HepG2 (cell line): ENCODE measurements around the gene XPC. TPM values are rescaled to one million over a fixed set of nuclear protein-coding genes. Genes with fewer than 3 reads are reported as not detected.

Experiments
- ATAC-seq: fragments of 200-7000 bp; cut with Tn5 transposase; 3 replicates; pipeline ENCODE4 v1.9.1; 2020; ENCODE audit warnings: mild to moderate bottlenecking, moderate library complexity
- BruUV-seq: library from RNA; stranded (reverse); fragments of 400-500 nt; replicated peaks from 2 replicates; lab custom pipeline; 2021; lab: Mats Ljungman, UMichigan
- CTCF ChIA-PET: fragments of 300-600 bp; formaldehyde crosslinking; extraction: SDS; loops from one replicate; lab custom pipeline; 2021; ENCODE audit warnings: low total read pairs, inconsistent platforms, low intra/inter-chr PET ratio; lab: Yijun Ruan, JAX
- POLR2A ChIA-PET: fragments of 350-600 bp; sonication (Branson Sonifier 250); formaldehyde crosslinking; loops from one replicate; lab custom pipeline; 2020; ENCODE audit warnings: antibody characterized with exemption, inconsistent platforms; lab: Yijun Ruan, JAX
- DNase-seq: peaks from one replicate; pipeline ENCODE4 v3.0.0-alpha.2; 2015; ENCODE audit warnings: low spot score
- FAIRE-seq: peaks from 3 replicates; lab custom pipeline; 2011; peaks lifted over from hg19 to GRCh38; lab: Jason Lieb, UNC
- H2AFZ ChIP-seq: one replicate; pipeline ENCODE4 v1.6.1; 2011; ENCODE audit warnings: low read length, inconsistent platforms
- H3K27ac ChIP-seq: fragments of 300-600 bp; 3 replicates; pipeline ENCODE4 v1.8.0; 2011; ENCODE audit warnings: mixed run types, mild to moderate bottlenecking, mixed read lengths, low read length, inconsistent platforms; ENCODE audit not compliant: insufficient read depth; ENCODE audit errors: extremely low read length
- H3K27me3 ChIP-seq, 2 experiments: fragments of 200-600 bp in 1 of 2; 2 replicates in 1 of 2; 3 replicates in 1 of 2; pipeline versions ENCODE4 v1.6.0 to v1.8.0; 2011; ENCODE audit warnings: low read length in 2 of 2, mild to moderate bottlenecking in 2 of 2, moderate library complexity in 2 of 2, inconsistent platforms in 1 of 2; ENCODE audit not compliant: insufficient read depth in 2 of 2, control insufficient read depth in 1 of 2
- H3K36me3 ChIP-seq, 2 experiments: fragments of 200-600 bp in 1 of 2; replicated peaks in 1 of 2; 2 replicates in 1 of 2; 3 replicates in 1 of 2; pipeline versions ENCODE4 v1.5.1 to v1.8.0; 2011; ENCODE audit warnings: low read length in 2 of 2, inconsistent platforms in 1 of 2; ENCODE audit not compliant: insufficient read depth in 2 of 2, control insufficient read depth in 1 of 2
- H3K4me1 ChIP-seq: 2 replicates; pipeline ENCODE4 v1.5.1; 2012; ENCODE audit warnings: low read length, inconsistent platforms; ENCODE audit not compliant: insufficient read depth
- H3K4me2 ChIP-seq: 2 replicates; pipeline ENCODE4 v1.6.0; 2011; ENCODE audit warnings: low read depth, low read length, inconsistent platforms
- H3K4me3 ChIP-seq, 3 experiments: fragments of 200-600 bp in 1 of 3; sonication (generic), shearing (Covaris generic) in 1 of 3; replicated peaks in 1 of 3; 2 replicates each; pipeline ENCODE4 v1.5.1; 2011 to 2016; ENCODE audit warnings: low read length in 3 of 3, inconsistent platforms in 2 of 3, low read depth in 2 of 3, mild to moderate bottlenecking in 2 of 3, control low read depth in 1 of 3, mixed read lengths in 1 of 3; ENCODE audit not compliant: insufficient read depth in 1 of 3
- H3K79me2 ChIP-seq: one replicate; pipeline ENCODE4 v1.6.1; 2011; ENCODE audit warnings: low read length, inconsistent platforms; ENCODE audit not compliant: insufficient read depth
- H3K9ac ChIP-seq: 2 replicates; pipeline ENCODE4 v1.6.0; 2011; ENCODE audit warnings: mild to moderate bottlenecking, low read depth, low read length, inconsistent platforms; ENCODE audit not compliant: insufficient read depth
- H3K9me3 ChIP-seq: 2 replicates; pipeline ENCODE4 v1.5.1; 2012; ENCODE audit warnings: mild to moderate bottlenecking, low read length
- H4K20me1 ChIP-seq: 2 replicates; pipeline ENCODE4 v1.6.0; 2011; ENCODE audit warnings: inconsistent platforms, mild to moderate bottlenecking, low read length, moderate library complexity; ENCODE audit not compliant: insufficient read depth
- AHR ChIP-seq: IDR thresholded peaks from 2 replicates; pipeline ENCODE4 v1.6.1; 2018; ENCODE audit warnings: missing genetic modification reagents, missing compliant biosample characterization
- ATAD3A ChIP-seq: sonication (generic); formaldehyde crosslinking; IDR thresholded peaks from 2 replicates; pipeline ENCODE4 v1.4.0; 2020; ENCODE audit warnings: missing genetic modification reagents
- CCAR2 ChIP-seq: fragments of 200-400 bp; formaldehyde crosslinking; optimal IDR thresholded peaks from 2 replicates; pipeline ENCODE3; 2018; ENCODE audit warnings: low read depth, mild to moderate bottlenecking, low read length, moderate library complexity
- ETV5 ChIP-seq: IDR thresholded peaks from 2 replicates; pipeline ENCODE4 v1.6.1; 2018; ENCODE audit warnings: missing biosample characterization, missing genetic modification reagents, inconsistent platforms, borderline replicate concordance
- HOXD1 ChIP-seq: sonication (generic); formaldehyde crosslinking; IDR thresholded peaks from 2 replicates; pipeline ENCODE4 v1.5.0; 2020; ENCODE audit warnings: missing genetic modification reagents
- KLF6 ChIP-seq: IDR thresholded peaks from 2 replicates; pipeline ENCODE4 v1.8.0; 2016; ENCODE audit warnings: missing biosample characterization, missing genetic modification reagents
- POLR2AphosphoS5 ChIP-seq: IDR thresholded peaks from 2 replicates; pipeline ENCODE4 v1.6.1; 2012; ENCODE audit warnings: low read depth, low read length
- SNRNP70 ChIP-seq: fragments of 200-400 bp; formaldehyde crosslinking; IDR thresholded peaks from 2 replicates; pipeline ENCODE4 v1.6.1; 2017; ENCODE audit warnings: mild to moderate bottlenecking, low read depth, low read length, moderate library complexity
- XBP1 ChIP-seq: sonication (generic); formaldehyde crosslinking; IDR thresholded peaks from 2 replicates; pipeline ENCODE4 v1.5.0; 2020; ENCODE audit warnings: missing genetic modification reagents
- ZMYM3 ChIP-seq: sonication (generic); formaldehyde crosslinking; IDR thresholded peaks from 2 replicates; pipeline ENCODE4 v1.5.1; 2020; ENCODE audit warnings: mild to moderate bottlenecking, missing genetic modification reagents
- ZNF232 ChIP-seq: sonication (generic); formaldehyde crosslinking; IDR thresholded peaks from 2 replicates; pipeline ENCODE4 v1.4.0; 2020; ENCODE audit warnings: missing genetic modification reagents, borderline replicate concordance
- ZNF564 ChIP-seq: sonication (generic); formaldehyde crosslinking; IDR thresholded peaks from 2 replicates; pipeline ENCODE4 v1.8.1; 2023; ENCODE audit warnings: mild to moderate bottlenecking, missing genetic modification reagents
- ZNF615 ChIP-seq: sonication (generic); formaldehyde crosslinking; IDR thresholded peaks from 2 replicates; pipeline ENCODE4 v1.5.0; 2020; ENCODE audit warnings: mild to moderate bottlenecking, missing genetic modification reagents, borderline replicate concordance
- WGBS: methylation state at CpG from one replicate; pipeline ENCODE4 v1.1.6; 2017; ENCODE audit warnings: low lambda C conversion rate; 5-methylcytosine and 5-hydroxymethylcytosine counted together
- in situ Hi-C: cut with HindIII; loops from 2 replicates; pipeline ENCODE4 v1.10.0; 2017; ENCODE audit warnings: low pct_unique_long_range_greater_than_20kb; ENCODE audit not compliant: extremely low pct_ligation_motif_present
- intact Hi-C: fragments of 100-400 bp; cut with micrococcal nuclease; formaldehyde crosslinking; loops from one replicate; pipeline ENCODE4 v1.10.0; 2022; ENCODE audit not compliant: unreplicated experiment
- polyA plus RNA-seq, 8 experiments: library from polyadenylated mRNA; depleted of rRNA in 3 of 8; stranded (reverse) in 7 of 8; unstranded in 1 of 8; fragments of >200 nt; fragmentation: Illumina TruSeq in 4 of 8; extraction: Trizol in 4 of 8; gene quantifications; 2 replicates each; pipeline versions ENCODE4 v1.2.1 to v1.2.3, GENCODE V29; 2011 to 2016; ENCODE audit warnings: low read depth in 4 of 8, missing spikeins in 1 of 8, mixed read lengths in 1 of 8; ENCODE audit not compliant: insufficient read depth in 1 of 8
- total RNA-seq, 5 experiments: library from RNA; depleted of rRNA; stranded (reverse); fragments of >200 nt; fragmentation: Illumina TruSeq; extraction: Trizol; gene quantifications; 2 replicates each; pipeline ENCODE4 v1.2.3, GENCODE V29; 2016; ENCODE audit warnings: low read depth in 1 of 5
- TF ChIP-seq, protein P1 (sequence below): IDR thresholded peaks from 2 replicates; pipeline ENCODE4 v1.6.1; 2016; ENCODE audit warnings: low read depth, control low read depth
- TF ChIP-seq, protein P2 (sequence below): sonication (generic); formaldehyde crosslinking; IDR thresholded peaks from 2 replicates; pipeline ENCODE4 v1.5.1; 2020; ENCODE audit warnings: mild to moderate bottlenecking, missing genetic modification reagents, borderline replicate concordance

XPC gene
- total and polyA plus RNA-seq, 2 of the 13 experiments (the other 11 are each of a cell fraction or from before 2014, with no cell fraction given): 9.4 to 24.1 TPM

DNA sequence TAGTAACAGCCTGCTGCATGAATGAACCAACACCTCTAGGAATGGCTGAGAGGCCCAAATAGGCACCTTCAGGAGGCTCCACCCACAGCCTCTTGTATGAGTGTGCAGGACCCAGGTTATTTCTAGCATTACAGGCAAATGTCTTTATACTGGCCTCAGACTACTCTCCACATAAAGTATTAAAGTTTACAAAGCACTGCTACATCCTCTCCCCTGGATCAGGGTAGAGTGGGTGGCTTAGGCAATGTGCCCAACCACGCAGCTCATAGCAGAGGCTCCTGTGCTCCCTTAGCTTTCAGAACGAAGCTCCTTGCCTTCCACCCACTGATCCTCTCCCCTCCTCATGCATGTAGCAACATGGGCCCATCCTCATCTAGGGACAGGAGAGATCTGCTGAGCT lies 37.3 kb downstream of the XPC start:
- TF ChIP-seq ATAD3A (CRISPR knock-in tag) (no peak), POLR2AphosphoS5 (0 out of 2 replicates have a peak, but pooled peaks have one; percentile 13), ZNF615 (no peak)
- TF ChIP-seq, protein P1, sequence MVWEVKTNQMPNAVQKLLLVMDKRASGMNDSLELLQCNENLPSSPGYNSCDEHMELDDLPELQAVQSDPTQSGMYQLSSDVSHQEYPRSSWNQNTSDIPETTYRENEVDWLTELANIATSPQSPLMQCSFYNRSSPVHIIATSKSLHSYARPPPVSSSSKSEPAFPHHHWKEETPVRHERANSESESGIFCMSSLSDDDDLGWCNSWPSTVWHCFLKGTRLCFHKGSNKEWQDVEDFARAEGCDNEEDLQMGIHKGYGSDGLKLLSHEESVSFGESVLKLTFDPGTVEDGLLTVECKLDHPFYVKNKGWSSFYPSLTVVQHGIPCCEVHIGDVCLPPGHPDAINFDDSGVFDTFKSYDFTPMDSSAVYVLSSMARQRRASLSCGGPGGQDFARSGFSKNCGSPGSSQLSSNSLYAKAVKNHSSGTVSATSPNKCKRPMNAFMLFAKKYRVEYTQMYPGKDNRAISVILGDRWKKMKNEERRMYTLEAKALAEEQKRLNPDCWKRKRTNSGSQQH (CRISPR knock-in tag): no peak
- WGBS: 93% methylated on average over 2 of the region's 2 CpGs
- no TSS peak for BruUV-seq
- no peak for ATAC-seq
- POLR2A ChIA-PET: interaction anchor here (0.8 to 2.5 kb wide), 2 partner anchors 16 to 37 kb away, joined by 3 to 16 read pairs; partner anchors contain the start of genes CHCHD4, LSM3, TMEM43 and XPC
- H3K4me1 ChIP-seq: peaks cover 20% of the 10 kb centered on the region
- CTCF ChIA-PET: no interaction called here
- no peaks in the 10 kb centered on the region for H3K79me2 ChIP-seq
- no peak overlapping the region for H3K4me3 ChIP-seq
- peaks cover 16 to 39% of the 10 kb centered on the region in 2 experiments for H3K36me3 ChIP-seq
- no peaks in the 10 kb centered on the region for H3K27me3 ChIP-seq
- no peak overlapping the region for H2AFZ ChIP-seq
- H3K27ac ChIP-seq: no peak overlapping the region
- no peaks in the 10 kb centered on the region for H3K9me3 ChIP-seq
- H4K20me1 ChIP-seq: no peaks in the 10 kb centered on the region; the same call in 1 of the 2 replicates
- no peak overlapping the region for H3K9ac ChIP-seq
- no peak for FAIRE-seq
- intact Hi-C loops: no loop called here
- no peak for DNase-seq
- no peak overlapping the region for H3K4me2 ChIP-seq
- in situ Hi-C loops: no loop called here

DNA sequence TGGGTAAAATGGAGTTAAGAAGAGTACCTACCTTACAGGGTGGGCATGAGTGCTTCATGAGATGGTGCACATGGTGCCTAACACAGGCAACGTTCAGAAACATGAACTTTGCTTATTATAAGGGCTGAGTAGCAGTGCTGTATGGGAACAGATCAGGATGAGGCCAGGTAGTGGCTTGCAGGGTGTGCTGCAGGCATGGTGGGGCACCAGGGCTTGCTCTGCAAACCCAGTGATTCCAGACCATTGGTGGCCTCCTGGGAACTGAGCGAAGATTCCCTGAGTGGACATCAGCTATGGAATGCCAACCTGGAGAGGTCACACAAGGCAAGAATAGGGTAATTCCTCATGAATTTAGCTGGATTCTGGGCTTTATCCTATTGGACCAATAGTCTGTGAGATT lies 37.7 kb downstream of the XPC start:
- no TSS peak for BruUV-seq
- Histone ChIP-seq H3K9ac (no peak overlapping the region), H3K4me3 (no peak overlapping the region), H3K4me2 (no peak overlapping the region), H3K79me2 (no peaks in the 10 kb centered on the region), H3K9me3 (no peaks in the 10 kb centered on the region), H3K27ac (no peak overlapping the region), H3K27me3 (no peaks in the 10 kb centered on the region), H3K4me1 (peaks cover 20% of the 10 kb centered on the region), H3K36me3 (peaks cover 16 to 41% of the 10 kb centered on the region in 2 experiments), H4K20me1 (no peaks in the 10 kb centered on the region; the same call in 1 of the 2 replicates), H2AFZ (no peak overlapping the region)
- ChIA-PET CTCF (no interaction called here), POLR2A (interaction anchor here (2.5 kb wide), 1 partner anchor 16 kb away, joined by 16 read pairs; the partner anchor contains the start of genes CHCHD4 and TMEM43)
- intact Hi-C loops (no loop called here), in situ Hi-C loops (no loop called here)
- FAIRE-seq (no peak), ATAC-seq (no peak), DNase-seq (no peak)
- WGBS: 71% methylated on average over 1 of the region's 2 CpGs
- TF ChIP-seq ZNF232 (CRISPR knock-in tag) (no peak), SNRNP70 (no peak), AHR (CRISPR knock-in tag) (no peak), ETV5 (CRISPR knock-in tag) (no peak), KLF6 (CRISPR knock-in tag) (no peak), CCAR2 (no peak), XBP1 (CRISPR knock-in tag) (no peak), ZMYM3 (no peak), ZNF564 (CRISPR knock-in tag) (no peak), HOXD1 (CRISPR knock-in tag) (no peak)
- TF ChIP-seq, protein P2, sequence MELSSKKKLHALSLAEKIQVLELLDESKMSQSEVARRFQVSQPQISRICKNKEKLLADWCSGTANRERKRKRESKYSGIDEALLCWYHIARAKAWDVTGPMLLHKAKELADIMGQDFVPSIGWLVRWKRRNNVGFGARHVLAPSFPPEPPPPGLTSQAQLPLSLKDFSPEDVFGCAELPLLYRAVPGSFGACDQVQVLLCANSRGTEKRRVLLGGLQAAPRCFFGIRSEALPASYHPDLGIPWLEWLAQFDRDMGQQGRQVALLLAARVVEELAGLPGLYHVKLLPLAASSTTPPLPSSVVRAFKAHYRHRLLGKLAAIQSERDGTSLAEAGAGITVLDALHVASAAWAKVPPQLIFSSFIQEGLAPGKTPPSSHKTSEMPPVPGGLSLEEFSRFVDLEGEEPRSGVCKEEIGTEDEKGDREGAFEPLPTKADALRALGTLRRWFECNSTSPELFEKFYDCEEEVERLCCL (CRISPR knock-in tag): no peak
